Uterus (tissue), 2 donors: ENCODE measurements around the gene MYL7.

Source experiments
- POLR2A ChIP-seq, 2 donors: fragments of 450-650 bp; IDR thresholded peaks; one replicate each; pipeline ENCODE4 v1.6.1; 2016; ENCODE audit warnings: antibody characterized with exemption in 2 of 2, mild to moderate bottlenecking in 1 of 2, moderate library complexity in 1 of 2
- TF ChIP-seq, protein P1 (sequence below), 4 experiments: fragments of 200-600 bp in 2 of 4; fragments of 450-650 bp in 2 of 4; sonication (generic) in 2 of 4; IDR thresholded peaks; one replicate each; pipeline ENCODE4 v1.5.1; 2016 to 2019; ENCODE audit warnings: antibody characterized with exemption in 4 of 4, mild to moderate bottlenecking in 2 of 4, moderate library complexity in 1 of 4

DNA sequence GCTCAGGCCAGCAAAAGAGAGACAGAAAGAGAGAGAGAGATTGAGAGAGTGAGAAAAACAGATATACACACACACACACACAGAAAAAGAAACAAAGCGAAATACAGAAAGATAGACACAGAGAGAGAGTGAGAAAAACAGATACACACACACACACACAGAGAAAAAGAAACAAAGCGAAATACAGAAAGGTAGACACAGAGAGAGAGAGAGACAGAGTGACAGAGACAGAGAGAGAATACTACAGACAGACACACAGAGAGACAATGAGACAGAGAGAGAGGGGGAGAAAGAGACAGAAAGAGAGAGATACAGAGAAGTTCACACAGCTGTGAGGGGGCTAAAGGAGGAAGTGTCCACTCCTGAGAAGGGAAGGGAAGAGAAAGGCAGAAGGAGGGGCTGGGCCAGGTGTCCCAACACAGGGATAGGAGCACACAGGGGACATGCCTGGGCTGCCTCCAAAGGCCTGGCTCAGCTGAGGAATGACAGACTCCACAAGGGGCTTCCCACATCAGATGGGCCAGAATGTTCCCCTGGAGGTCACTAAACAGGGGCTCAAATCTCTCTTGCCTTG is 43.8 kb upstream of the MYL7 start:
- TF ChIP-seq, protein P1, sequence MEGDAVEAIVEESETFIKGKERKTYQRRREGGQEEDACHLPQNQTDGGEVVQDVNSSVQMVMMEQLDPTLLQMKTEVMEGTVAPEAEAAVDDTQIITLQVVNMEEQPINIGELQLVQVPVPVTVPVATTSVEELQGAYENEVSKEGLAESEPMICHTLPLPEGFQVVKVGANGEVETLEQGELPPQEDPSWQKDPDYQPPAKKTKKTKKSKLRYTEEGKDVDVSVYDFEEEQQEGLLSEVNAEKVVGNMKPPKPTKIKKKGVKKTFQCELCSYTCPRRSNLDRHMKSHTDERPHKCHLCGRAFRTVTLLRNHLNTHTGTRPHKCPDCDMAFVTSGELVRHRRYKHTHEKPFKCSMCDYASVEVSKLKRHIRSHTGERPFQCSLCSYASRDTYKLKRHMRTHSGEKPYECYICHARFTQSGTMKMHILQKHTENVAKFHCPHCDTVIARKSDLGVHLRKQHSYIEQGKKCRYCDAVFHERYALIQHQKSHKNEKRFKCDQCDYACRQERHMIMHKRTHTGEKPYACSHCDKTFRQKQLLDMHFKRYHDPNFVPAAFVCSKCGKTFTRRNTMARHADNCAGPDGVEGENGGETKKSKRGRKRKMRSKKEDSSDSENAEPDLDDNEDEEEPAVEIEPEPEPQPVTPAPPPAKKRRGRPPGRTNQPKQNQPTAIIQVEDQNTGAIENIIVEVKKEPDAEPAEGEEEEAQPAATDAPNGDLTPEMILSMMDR (IDR thresholded peaks at IDR 0.05) = no peak
- no peak for TF ChIP-seq POLR2A (IDR thresholded peaks at IDR 0.05)
